ENCODE measurements around the gene FEV. TPM values are rescaled to one million over a fixed set of nuclear protein-coding genes. Genes with fewer than 3 reads are reported as not detected.

The FEV gene
- 0.34 TPM in 1 of 2 replicates, not detected in the other for total RNA-seq (2014; rRNA removed; shearing (Covaris generic))

GRCh38 chr2:218985021-218985324, at the start of gene FEV:
FEV (minus strand) TSS chr2:218985184; CDS start chr2:218985075, 109 bp downstream.
- DNase-seq (ENCODE audit: low read depth), result no peak

GRCh38 chr2:219032051-219032745, 47.2 kb upstream of the FEV start:
- DNase-seq (ENCODE audit: low read depth), result no peak

GRCh38 chr2:219031005-219031738, 46.2 kb upstream of the FEV start:
- DNase-seq (ENCODE audit: low read depth), result no peak

- DNase-seq (ENCODE audit: low read depth), result no peak
Measured at GRCh38 chr2:219030177-219030940, 45.4 kb upstream of the FEV start.

GRCh38 chr2:219029829-219030165, 44.8 kb upstream of the FEV start:
- peak; percentile 79 for DNase-seq (ENCODE audit: low read depth)

- no peak for DNase-seq (ENCODE audit: low read depth)
Measured at GRCh38 chr2:219028996-219029828, 44.2 kb upstream of the FEV start.

- no peak for DNase-seq (ENCODE audit: low read depth)
Measured at GRCh38 chr2:219028141-219028540, 43.2 kb upstream of the FEV start.

GRCh38 chr2:219027511-219028055, 42.6 kb upstream of the FEV start:
- DNase-seq (ENCODE audit: low read depth), result no peak

- DNase-seq (ENCODE audit: low read depth), result no peak
Measured at GRCh38 chr2:219026946-219027345, 42.0 kb upstream of the FEV start.

GRCh38 chr2:219025637-219026585, 40.9 kb upstream of the FEV start:
- no peak for DNase-seq (ENCODE audit: low read depth)

- no peak for DNase-seq (ENCODE audit: low read depth)
Measured at GRCh38 chr2:219024059-219024458, 39.1 kb upstream of the FEV start.

GRCh38 chr2:219023045-219023605, 38.1 kb upstream of the FEV start:
- no peak for DNase-seq (ENCODE audit: low read depth)

GRCh38 chr2:219022616-219023015, 37.6 kb upstream of the FEV start:
- DNase-seq (ENCODE audit: low read depth), result no peak

GRCh38 chr2:219022041-219022440, 37.1 kb upstream of the FEV start:
- no peak for DNase-seq (ENCODE audit: low read depth)

GRCh38 chr2:219021591-219021990, 36.6 kb upstream of the FEV start:
- no peak for DNase-seq (ENCODE audit: low read depth)

- no peak for DNase-seq (ENCODE audit: low read depth)
Measured at GRCh38 chr2:219020604-219021365, 35.8 kb upstream of the FEV start.

GRCh38 chr2:219019436-219019835, 34.5 kb upstream of the FEV start:
- no peak for DNase-seq (ENCODE audit: low read depth)

- DNase-seq (ENCODE audit: low read depth), result no peak
Measured at GRCh38 chr2:219018726-219019125, 33.7 kb upstream of the FEV start.

GRCh38 chr2:219018286-219018685, 33.3 kb upstream of the FEV start:
- DNase-seq (ENCODE audit: low read depth), result no peak

Measured in Daoy (cell line).